Right lobe of liver (tissue), 4 donors: ENCODE data around the gene RBFOX2.

Source experiments
- POLR2A ChIP-seq: fragments of 450-650 bp; IDR thresholded peaks from one replicate; pipeline ENCODE4 v1.6.1; 2017; ENCODE audit warnings: antibody characterized with exemption, mild to moderate bottlenecking
- TF ChIP-seq, protein P1 (sequence below), 4 donors: fragments of 200-600 bp in 3 of 4; fragments of 450-650 bp in 1 of 4; IDR thresholded peaks; one replicate each; pipeline versions ENCODE4 v1.5.1 to v1.8.0; 2016 to 2022; ENCODE audit warnings: antibody characterized with exemption in 4 of 4, mild to moderate bottlenecking in 2 of 4
- donor health status: DM: no; HTN: no; CAD: no.
- donor health status: DM: no; HTN: no; CAD: no.
- donor health status: DM: no; HTN: yes; CAD: no.

DNA sequence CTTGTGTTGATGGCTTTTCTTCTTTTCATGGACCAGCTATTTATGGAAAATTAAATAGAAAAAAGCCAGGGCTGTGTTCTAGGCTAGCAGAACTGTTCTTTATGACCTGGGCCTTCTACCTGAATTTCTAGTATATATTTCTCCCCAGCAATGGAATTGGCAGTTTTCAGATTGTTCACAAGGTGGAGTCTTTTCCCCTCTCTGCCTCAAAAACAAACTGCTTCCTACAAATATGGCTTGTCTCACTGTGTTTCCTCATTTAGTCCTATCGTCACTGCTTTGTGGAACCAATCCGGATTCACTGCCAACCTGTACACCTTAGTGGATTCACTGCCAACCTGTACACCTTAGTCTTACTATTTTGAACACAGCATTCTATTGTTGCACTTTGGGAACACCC is 316.0 kb downstream of the RBFOX2 start:
- TF ChIP-seq, protein P1, sequence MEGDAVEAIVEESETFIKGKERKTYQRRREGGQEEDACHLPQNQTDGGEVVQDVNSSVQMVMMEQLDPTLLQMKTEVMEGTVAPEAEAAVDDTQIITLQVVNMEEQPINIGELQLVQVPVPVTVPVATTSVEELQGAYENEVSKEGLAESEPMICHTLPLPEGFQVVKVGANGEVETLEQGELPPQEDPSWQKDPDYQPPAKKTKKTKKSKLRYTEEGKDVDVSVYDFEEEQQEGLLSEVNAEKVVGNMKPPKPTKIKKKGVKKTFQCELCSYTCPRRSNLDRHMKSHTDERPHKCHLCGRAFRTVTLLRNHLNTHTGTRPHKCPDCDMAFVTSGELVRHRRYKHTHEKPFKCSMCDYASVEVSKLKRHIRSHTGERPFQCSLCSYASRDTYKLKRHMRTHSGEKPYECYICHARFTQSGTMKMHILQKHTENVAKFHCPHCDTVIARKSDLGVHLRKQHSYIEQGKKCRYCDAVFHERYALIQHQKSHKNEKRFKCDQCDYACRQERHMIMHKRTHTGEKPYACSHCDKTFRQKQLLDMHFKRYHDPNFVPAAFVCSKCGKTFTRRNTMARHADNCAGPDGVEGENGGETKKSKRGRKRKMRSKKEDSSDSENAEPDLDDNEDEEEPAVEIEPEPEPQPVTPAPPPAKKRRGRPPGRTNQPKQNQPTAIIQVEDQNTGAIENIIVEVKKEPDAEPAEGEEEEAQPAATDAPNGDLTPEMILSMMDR (IDR thresholded peaks at IDR 0.05), result no peak
- TF ChIP-seq POLR2A, result no peak
